Fibroblast of skin of back (primary cell): Measurements from ENCODE around the gene FMNL1.

Source experiments
- DNase-seq: peaks from one replicate; pipeline ENCODE4 v3.0.0-alpha.2; 2013

The FMNL1 gene

GRCh38 chr17:45223539-45224528 is 2.1 kb downstream of the FMNL1 start:
- DNase-seq = no peak

DNA sequence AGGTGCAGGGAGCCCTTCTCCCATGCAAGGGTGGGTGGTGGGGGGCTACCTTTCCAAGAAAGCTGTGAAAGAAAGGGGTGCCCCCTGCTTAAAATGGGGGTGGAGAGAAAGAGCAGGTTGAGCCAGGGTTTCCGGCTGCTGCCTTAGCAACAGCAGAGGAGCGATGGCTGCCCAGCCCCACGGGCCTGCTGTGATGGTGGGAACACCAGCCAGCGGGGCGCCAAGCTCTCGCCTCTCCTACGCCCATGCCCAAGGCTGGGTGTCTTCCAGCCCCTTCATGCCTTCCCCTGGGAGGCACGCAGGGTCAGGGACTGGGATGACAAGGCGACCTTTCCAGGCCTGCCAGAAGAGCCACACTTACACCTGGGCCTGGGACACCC is 3.0 kb downstream of the FMNL1 start:
- no peak for DNase-seq

DNA sequence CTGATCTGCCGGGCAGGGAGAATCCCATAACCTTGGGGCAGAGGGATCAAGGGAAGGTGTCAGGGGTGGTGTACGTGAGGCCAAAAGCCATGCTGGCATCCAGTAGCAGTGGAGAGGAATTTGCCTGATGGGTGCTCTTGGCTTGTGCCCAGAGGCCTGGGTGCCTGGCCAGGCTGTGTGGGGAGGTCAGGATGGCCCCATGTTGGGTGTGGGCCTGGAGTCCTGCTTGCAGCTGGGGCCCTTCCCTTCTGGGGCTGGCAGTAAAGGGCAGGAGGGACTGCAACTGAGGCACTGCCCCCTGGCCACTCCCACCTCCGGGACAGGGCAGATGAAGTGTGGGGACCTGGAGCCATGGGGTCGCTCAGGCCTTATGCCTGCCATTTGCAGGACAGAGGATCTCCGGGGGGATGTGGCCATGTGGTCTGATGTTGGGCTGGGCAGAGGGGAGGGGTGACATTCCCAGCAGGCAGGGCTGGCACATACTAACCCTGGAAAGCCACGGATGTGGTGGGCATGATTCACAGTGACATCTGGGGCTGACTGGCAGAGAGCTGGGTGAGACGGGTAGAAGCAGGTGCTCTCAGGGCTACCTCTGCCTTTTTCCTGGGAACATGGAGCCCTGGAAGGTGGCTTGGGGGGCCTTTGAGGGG is 3.5 kb downstream of the FMNL1 start:
- DNase-seq = no peak

DNA sequence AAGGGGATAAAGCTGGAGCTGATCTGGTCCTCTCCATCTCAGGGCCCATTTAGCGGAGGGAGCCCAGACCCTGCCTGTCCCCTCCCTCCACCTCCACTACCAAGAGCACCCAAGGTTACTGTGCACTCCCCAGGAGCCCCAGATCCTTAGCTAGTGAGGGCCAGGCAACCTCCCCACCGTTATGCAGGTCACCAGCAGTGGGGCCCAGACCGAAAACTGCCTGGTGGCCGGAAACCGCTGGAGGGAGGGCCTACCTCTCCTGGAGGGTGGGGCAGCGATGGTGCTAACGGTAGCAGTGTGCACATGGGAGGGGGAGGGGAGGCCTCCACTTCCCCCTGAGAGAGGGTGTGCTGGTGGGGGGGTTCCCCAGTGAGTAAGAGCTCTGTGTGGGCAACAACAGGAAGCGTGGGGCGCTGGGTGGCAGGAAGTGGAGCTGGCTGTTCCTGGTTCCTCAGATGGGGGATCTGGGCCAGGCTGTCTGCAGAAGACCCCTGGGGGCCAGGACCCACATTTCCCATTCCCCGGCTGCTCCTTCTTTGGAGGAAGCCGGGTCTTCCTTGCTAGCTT is 4.4 kb downstream of the FMNL1 start:
- no peak for DNase-seq

GRCh38 chr17:45226576-45226975 is 4.9 kb downstream of the FMNL1 start:
- DNase-seq = no peak

DNA sequence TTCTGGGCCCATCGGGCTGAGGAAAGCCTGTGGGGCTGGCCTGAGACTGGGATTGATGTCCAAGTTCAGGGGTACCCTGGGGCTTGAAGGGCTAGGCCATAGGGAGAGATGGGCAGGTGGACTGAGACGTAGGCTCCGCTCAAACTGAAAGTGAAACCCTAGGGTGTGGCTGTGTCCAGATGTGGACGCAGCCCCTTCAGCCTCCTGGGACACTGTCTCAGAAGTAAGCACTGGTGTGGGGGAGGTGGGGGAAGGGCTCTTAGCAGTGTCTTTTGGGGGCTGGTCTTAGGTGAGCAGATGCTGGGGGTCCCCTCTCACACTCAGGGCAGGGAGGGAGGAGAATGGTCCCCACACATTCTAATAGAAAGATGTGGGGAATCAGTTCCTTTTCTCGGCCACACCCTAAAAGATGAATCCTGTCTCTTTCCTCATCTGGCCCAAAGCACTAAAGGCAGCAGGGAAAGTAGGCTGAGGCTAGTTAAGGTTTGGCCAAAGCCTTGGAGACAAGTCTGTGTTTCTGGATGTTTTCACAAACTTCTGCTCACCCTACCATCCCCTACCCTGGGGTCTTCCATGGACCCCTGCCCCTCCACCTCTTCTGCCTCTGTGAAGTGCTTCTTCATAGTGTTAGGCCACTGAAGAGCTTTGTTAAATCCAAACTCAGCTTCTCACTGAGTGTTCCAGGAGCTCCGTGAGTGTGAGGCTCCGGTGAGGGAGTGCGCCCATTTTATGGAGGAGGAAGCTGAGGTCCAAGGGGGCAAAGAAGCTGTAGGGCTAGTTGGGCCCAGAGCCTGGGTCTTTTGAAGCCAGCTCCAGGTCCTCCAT is 5.6 kb downstream of the FMNL1 start:
- DNase-seq = no peak

GRCh38 chr17:45227926-45228762 is 6.5 kb downstream of the FMNL1 start:
- DNase-seq = no peak

- DNase-seq = peak; percentile 69
These were observed 7.3 kb downstream of the FMNL1 start for GRCh38 chr17:45228763-45229539.

DNA sequence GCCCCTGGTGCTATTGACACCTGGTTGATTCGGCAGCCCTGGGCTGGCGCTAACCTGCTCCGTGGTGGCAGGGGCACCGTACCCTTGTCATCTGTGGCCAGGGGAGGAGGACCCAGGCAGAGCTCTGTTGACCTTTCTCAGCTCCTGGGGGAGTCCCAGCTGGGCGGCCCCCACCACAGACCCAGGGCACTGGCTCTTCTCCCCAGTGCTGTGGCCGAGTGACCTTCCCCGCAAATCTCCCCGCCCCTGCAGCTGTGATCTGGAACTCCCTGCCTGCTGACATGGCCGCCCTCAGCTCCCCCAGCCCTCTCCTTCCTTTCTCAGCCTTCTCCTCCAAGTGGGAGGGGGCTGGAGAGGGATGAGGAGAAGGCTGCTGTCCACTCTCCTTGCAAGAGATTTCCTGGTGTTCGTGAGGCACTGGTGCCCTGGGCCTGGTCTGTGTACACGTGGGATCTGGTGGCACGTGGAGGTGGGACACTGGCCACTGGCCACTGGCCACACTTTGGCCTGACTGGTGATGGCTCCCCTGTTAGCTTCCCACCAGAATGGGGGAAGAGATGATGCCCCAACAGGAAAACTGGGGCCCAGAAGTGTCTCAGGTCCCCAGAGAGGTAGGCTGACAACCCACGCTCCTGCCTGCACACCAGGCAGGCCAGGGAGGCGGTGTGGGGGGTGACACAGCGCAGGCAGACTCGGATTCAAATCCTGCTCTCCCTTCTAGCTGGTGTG is 8.2 kb downstream of the FMNL1 start:
- no peak for DNase-seq

- DNase-seq = no peak
These were observed 8.7 kb downstream of the FMNL1 start for GRCh38 chr17:45230410-45230786.

DNA sequence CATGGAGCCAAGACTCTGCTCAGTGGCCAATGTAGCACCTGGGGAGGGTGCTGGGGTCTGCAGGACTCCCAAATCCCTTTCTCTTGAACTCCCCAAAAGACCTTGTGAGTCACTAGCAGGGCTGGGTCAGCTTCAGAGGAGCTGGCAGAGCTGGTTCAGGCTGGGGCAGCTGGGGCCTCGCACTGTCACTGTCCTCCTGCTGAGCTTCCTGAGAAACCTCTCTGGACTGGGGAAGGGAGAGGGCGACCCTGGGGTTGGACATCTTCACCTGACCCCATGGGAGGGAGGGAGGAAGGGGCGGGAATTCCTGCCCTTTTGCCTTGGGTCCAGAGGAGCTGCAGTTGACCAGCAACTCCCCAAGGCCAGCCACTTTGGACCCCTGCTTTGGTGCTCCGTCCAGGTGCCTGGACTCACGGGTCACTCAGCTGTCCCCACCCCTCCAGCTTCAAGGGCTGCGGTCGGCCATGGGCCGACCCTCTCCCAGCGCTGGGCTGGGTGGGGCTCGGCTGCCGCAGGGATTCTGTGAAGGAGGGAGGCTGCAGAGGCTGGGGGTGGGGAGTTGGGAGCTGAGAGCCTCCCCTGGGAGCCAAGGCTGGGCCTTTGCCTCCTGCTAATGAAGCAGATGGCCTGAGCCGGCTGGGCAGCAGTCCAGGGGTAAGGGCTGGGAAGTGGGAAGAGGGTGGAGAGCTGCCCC is 9.2 kb downstream of the FMNL1 start:
- DNase-seq = peak; percentile 33

DNA sequence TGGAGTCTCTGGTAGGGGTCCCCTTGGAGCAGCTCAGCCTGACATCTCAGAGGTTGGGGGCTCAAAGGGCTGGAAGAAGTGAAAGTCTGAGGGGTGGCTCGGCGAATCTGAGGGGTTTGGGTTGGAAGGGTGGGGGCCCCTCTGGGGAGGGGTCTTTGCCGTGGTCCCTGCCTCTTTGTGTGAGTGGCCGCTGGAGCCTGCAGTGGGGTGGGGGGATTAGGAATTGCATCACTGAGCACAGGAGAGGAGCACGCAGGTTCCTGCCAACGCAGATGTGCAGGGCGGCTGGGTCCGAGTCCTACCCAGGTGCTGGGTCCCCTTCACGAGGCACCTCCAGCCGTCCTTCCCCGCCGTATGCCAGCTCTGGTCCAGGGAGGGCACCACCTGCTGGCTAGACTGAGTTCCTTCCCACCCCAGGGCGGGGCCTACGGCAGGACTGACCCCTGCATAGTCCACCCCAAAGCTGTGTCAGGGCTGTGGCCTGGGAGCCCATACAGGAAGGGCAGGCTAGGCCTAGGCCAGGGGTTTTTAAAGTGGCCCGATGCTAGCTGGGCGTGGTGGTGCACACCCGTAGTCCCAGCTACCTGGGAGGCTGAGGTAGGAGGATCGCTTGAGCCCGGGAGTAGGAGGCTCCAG is 9.9 kb downstream of the FMNL1 start:
- DNase-seq = no peak

DNA sequence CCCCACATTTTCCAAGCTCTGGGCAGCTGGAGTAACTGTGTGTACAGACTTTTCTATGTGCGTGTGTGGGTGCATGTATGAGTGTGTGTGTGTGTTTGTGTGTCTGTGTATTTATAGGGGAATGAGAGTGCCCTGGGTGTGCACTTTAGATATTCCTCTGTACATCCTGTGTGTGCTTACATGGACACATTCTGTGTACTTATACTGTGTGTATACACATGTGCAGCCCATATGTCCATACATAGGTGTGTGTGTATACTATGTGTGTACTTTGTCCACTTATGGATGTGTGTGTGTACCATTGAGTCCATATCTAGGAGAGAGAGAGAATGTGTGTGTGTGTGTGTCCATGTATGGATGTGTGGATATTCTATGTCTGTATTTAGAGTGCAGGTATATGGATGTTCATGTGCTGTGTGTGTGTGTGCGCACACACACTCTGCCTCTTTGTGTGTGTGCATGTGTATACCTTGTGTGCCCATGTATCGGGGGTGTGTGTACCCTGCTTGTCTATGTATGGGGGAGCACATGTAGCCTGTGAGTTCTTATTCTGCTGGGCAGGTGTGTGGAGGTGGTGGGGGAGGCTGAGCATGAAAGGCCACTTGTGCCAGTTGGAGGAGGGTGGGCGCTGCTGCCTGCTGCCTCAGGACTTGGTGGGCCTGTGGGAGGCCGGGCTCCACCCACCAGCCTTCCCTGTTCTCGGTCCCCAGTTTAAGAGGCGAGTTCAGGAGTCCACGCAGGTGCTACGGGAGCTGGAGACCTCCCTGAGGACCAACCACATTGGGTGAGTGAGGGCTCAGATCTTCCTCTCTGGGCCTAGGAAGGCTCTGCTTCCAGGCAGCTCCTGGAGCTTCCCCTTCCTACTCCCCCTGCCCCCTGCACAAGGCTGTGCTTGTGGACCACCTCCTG is 11.1 kb downstream of the FMNL1 start:
- DNase-seq = no peak

GRCh38 chr17:45233423-45233924 is 11.8 kb downstream of the FMNL1 start:
- no peak for DNase-seq

GRCh38 chr17:45234641-45235415 is 13.1 kb downstream of the FMNL1 start:
- no peak for DNase-seq

GRCh38 chr17:45235416-45236281 is 14.0 kb downstream of the FMNL1 start:
- DNase-seq = peak; percentile 60
